ENCODE data around the gene TMEM123. TPM values are rescaled to one million over a fixed set of nuclear protein-coding genes. Genes with fewer than 3 reads are reported as not detected.
A peak's percentile ranks its signal among the peaks of the same experiment; 100 is the strongest.

TMEM123 gene
- polyA plus RNA-seq, 3 donors from 2014 or later = 288 to 309 (median 289) TPM

DNA sequence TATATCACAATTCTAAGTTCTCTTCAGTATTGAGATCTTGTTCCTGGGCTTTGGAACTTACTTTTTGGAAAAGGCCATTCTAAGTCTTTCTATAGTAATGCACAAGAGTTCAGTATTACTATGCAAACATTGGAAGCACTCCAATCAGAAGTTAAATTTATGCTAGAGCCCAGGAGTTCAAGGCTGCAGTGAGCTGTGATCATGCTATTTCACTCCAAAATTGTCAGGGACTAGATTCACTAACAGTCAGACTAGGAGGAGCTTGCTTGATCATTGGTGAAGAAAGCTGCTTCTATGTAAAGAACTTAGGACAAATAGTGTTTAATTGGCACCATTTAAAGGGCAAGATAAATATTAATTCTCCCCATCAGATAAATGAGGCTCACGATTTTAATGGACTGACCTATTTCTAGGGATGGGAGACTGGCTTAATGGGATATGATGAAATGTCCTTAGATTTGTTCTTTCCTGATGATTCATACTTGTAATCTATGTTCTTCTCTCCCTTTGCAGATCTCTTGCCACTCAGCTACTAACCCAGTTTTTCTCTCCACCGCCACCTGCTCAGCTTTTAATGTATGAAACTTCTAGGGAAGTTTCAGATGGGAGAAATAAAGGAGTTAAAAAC is 32.6 kb upstream of the TMEM123 start:
- Mint-ChIP-seq H3K4me3 (no peak overlapping the region), H3K27ac (no peak overlapping the region), H3K9me3 (no peaks in the 10 kb centered on the region), H3K36me3 (peaks cover 0 to 3% (median 0%) of the 10 kb centered on the region in 3 donors), H3K27me3 (ENCODE audit: low read depth in 3 of 3) (peaks cover 0 to 8% (median 8%) of the 10 kb centered on the region in 3 donors), H3K4me1 (no peaks in the 10 kb centered on the region)
- no peak for DNase-seq

DNA sequence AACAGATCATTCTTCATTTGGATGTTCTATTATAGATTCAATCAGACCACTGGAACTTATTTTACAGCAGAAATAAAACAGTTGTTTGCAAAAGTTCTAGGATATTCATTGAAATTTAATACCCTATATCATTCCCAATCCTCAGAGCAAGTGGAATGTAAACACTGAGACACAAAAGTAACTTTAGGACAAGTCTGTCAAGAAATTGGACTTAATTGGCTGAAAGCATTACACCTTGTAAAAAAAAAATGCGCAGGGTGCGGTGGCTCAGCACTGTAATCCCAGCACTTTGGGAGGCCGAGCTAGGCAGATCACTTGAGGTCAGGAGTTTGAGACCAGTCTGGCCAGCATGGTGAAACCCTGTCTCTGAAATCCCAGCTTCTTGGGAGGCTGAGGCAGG is 29.9 kb upstream of the TMEM123 start:
- Mint-ChIP-seq H3K4me1 (peaks cover 0 to 4% of the 10 kb centered on the region in 2 donors), H3K27ac (no peak overlapping the region), H3K36me3 (peaks cover 0 to 3% (median 0%) of the 10 kb centered on the region in 3 donors), H3K27me3 (ENCODE audit: low read depth in 3 of 3) (peaks cover 2 to 11% (median 8%) of the 10 kb centered on the region in 3 donors), H3K9me3 (no peaks in the 10 kb centered on the region), H3K4me3 (no peak overlapping the region)
- no peak for DNase-seq

DNA sequence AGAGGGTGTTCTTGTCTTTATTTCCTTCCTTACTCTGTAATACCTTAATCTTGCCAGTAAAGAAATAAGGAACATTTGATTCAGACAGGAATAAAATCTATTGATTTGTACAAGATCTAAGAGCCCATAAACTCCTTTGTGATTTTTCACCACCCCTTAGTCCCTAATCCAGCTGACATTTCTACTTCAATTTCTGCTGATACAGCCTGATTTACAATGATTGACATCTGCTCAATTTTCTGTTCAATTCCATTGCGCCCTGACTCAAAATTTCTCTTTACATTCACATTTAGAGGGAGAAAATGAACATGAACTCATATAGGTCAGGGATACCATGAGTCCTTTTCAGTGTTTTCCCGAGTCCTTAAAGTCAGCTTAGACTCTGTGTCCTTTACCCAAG is 27.2 kb upstream of the TMEM123 start:
- H3K27ac Mint-ChIP-seq = no peak overlapping the region
- H3K4me3 Mint-ChIP-seq = no peak overlapping the region
- no peaks in the 10 kb centered on the region for H3K9me3 Mint-ChIP-seq
- H3K36me3 Mint-ChIP-seq = peaks cover 0 to 3% (median 0%) of the 10 kb centered on the region in 3 donors
- DNase-seq = no peak
- H3K4me1 Mint-ChIP-seq = peaks cover 10 to 14% of the 10 kb centered on the region in 2 donors
- peaks cover 2 to 11% (median 4%) of the 10 kb centered on the region in 3 donors for H3K27me3 Mint-ChIP-seq (ENCODE audit: low read depth in 3 of 3)

DNA sequence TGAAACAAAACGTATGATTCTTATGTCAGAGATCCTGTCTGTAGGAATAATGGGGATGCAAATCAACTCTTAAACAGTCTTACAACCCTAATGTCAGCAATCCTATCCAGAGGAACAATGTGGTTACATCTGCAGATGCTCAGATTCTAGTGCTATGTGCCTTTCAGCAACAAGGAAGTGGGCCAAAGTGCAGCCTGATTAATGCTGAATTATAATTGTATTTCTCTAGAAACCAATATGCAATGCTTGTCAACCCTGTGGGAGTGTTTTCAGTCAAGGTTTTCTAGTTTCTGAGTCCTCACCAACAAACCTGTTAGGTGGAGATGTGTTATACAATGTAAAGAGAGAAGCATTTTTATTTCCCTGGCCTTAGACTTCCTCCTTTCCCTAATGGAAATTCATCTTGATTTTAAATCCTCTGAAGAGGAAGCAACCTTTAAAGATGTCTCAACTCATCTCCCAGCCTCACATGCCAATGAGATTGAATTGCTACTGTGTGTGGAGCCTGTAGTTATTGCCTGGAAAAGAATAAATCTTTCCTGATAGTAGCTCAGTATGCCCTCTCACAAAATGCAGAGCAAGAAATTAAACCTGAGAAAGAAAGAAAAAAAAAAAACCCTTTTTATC is 26.2 kb upstream of the TMEM123 start:
- peaks cover 10 to 14% of the 10 kb centered on the region in 2 donors for H3K4me1 Mint-ChIP-seq
- peaks cover 2 to 8% (median 4%) of the 10 kb centered on the region in 3 donors for H3K27me3 Mint-ChIP-seq (ENCODE audit: low read depth in 3 of 3)
- peaks cover 0 to 3% (median 0%) of the 10 kb centered on the region in 3 donors for H3K36me3 Mint-ChIP-seq
- H3K9me3 Mint-ChIP-seq = no peaks in the 10 kb centered on the region
- no peak overlapping the region for H3K4me3 Mint-ChIP-seq
- H3K27ac Mint-ChIP-seq = no peak overlapping the region
- DNase-seq = no peak

DNA sequence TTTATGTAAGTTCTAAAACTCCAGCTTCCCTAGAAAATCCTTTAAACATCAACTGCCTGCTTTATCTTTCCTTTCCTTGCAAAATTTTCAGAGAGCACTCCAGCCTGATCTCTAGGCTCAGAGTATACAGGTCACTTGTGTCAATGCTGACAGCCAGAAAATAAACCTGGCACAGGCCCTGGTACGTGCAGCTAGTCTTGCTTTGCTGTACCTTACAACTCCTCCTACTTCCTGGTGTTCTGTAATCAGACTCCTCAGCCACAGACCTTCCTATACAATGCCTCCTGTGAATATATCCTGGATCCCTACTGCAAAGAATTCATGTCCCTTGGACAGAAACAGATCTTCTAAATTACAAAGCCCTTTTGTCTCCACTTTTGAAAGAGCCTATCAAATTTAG is 24.2 kb upstream of the TMEM123 start:
- Mint-ChIP-seq H3K4me3 (no peak overlapping the region), H3K36me3 (peaks cover 0 to 3% (median 0%) of the 10 kb centered on the region in 3 donors), H3K4me1 (peaks cover 10 to 14% of the 10 kb centered on the region in 2 donors), H3K9me3 (no peaks in the 10 kb centered on the region), H3K27me3 (ENCODE audit: low read depth in 3 of 3) (peaks cover 1 to 5% (median 2%) of the 10 kb centered on the region in 3 donors), H3K27ac (peak overlapping the region in 4 of 6 donors; percentile 34 to 88 (median 68))
- no peak for DNase-seq

DNA sequence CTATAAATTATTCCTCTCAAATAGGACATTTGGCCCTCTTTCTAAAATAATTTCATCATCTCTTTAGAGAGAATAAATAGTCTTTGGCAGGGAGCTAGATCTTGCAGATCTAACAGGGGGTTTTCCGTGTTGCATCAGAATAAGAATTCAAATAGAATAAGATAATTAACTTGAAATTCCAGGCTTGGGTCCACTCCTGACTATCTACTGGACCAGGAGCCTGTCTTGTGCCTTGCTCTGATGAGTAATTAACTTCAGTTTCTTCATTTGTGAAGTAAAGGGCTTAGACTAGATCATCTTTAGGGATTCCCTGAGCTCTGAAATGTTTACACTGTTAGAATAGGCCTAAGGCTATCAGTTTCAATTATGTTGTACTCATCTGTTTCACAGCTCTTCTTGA is 23.5 kb upstream of the TMEM123 start:
- H3K27ac Mint-ChIP-seq = peak overlapping the region in 3 of 6 donors; percentile 32 to 52 (median 32)
- H3K4me3 Mint-ChIP-seq = no peak overlapping the region
- no peak for DNase-seq
- H3K4me1 Mint-ChIP-seq = peaks cover 14 to 15% of the 10 kb centered on the region in 2 donors
- peaks cover 0 to 3% (median 0%) of the 10 kb centered on the region in 3 donors for H3K36me3 Mint-ChIP-seq
- H3K27me3 Mint-ChIP-seq (ENCODE audit: low read depth in 3 of 3) = peaks cover 1 to 2% (median 2%) of the 10 kb centered on the region in 3 donors
- no peaks in the 10 kb centered on the region for H3K9me3 Mint-ChIP-seq

DNA sequence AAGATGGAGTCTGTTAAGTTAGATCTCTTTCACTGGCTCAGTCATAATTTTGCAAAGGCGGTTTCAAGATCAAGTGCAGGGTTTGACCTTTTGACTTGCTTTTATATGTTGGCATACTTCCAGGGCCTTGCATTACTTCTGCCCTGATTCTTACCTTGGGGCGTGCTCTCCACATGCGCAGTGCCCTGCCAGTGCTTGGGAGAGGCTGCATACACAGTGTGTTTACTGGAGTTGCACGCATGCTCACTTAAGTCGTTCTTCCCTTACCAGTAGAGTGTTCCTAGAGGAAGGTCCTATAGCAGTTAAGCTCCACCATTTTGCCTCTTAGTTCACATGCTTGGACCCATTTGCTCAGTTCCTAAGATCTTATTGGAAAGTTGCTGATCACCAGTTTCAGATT is 21.0 kb upstream of the TMEM123 start:
- Mint-ChIP-seq H3K27me3 (ENCODE audit: low read depth in 3 of 3) (peaks cover 1 to 4% (median 2%) of the 10 kb centered on the region in 3 donors), H3K4me1 (peaks cover 23 to 36% of the 10 kb centered on the region in 2 donors), H3K9me3 (no peaks in the 10 kb centered on the region), H3K36me3 (no peaks in the 10 kb centered on the region), H3K27ac (no peak overlapping the region), H3K4me3 (no peak overlapping the region)
- DNase-seq = no peak

DNA sequence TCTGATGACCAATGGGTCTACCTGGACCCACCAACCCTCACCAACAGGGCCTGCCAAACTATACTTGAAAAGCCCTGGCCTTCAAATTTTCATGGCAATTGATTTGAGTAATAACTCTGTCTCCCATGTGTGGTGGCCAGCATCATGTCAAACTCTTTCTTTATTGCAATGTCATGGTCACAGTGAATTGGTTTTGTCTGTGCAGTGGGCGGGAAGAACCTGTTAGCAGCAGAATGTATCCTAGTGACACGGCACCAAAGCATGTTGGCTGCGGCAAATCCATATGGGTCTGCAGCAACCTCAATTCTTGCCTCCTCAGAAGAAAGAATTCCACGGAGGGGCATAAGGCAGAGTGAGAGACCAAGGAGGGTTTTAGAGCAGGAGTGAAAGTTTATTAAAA is 19.6 kb upstream of the TMEM123 start:
- peaks cover 0 to 2% (median 1%) of the 10 kb centered on the region in 3 donors for H3K27me3 Mint-ChIP-seq (ENCODE audit: low read depth in 3 of 3)
- no peaks in the 10 kb centered on the region for H3K36me3 Mint-ChIP-seq
- no peak overlapping the region for H3K27ac Mint-ChIP-seq
- H3K4me3 Mint-ChIP-seq = no peak overlapping the region
- no peak for DNase-seq
- H3K9me3 Mint-ChIP-seq = no peaks in the 10 kb centered on the region
- H3K4me1 Mint-ChIP-seq = peaks cover 17 to 47% of the 10 kb centered on the region in 2 donors

DNA sequence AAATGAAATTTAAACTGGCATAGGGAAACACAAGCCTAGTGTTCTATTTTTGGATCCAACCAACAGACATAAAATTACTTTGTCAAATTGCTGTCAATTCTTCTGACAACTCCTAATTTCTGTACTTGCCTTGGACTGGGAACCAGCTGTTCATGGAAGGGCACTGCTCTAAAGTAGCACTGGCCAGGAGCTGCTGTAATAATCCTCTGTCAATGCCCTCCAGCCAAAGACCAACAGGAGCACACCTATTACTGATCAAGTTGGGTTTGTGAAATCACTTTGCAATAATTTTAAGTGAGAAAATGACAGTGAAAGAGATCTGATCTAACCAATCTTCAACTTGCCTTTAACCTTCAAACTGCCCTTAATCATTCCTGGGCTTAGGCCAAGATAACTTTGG is 18.9 kb upstream of the TMEM123 start:
- peaks cover 11 to 47% of the 10 kb centered on the region in 2 donors for H3K4me1 Mint-ChIP-seq

DNA sequence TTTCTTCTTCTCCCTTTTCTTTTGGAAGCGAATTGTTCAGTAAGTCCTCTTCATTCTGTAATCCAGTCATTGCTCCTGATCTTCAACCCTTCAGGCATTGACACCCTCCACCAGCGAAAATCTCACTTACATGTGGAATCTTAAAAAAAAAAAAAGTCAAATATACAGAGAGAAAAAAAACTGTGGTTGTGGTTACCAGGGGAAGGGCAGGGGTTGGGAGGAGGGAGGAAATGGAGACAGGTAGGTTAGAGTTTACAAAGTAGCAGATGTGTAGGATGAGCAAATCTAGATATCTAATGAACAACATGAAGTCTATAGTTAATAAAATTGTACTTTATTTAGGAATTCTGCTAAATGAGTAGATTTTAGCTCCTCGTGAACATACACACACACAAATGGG is 17.7 kb upstream of the TMEM123 start:
- Mint-ChIP-seq H3K4me1 (peaks cover 13 to 57% of the 10 kb centered on the region in 2 donors), H3K27ac (peak overlapping the region in 1 of 6 donors; percentile 38), H3K4me3 (peak overlapping the region in 1 of 5 donors; percentile 28), H3K36me3 (no peaks in the 10 kb centered on the region), H3K27me3 (ENCODE audit: low read depth in 3 of 3) (peaks cover 1 to 4% (median 3%) of the 10 kb centered on the region in 3 donors), H3K9me3 (no peaks in the 10 kb centered on the region)
- peak in 1 of 3 donors; percentile 31 for DNase-seq

More for the DNA sequence above, 18.9 kb upstream of the TMEM123 start:
- no peak for DNase-seq
- Mint-ChIP-seq H3K27ac (no peak overlapping the region), H3K27me3 (ENCODE audit: low read depth in 3 of 3) (peaks cover 0 to 2% (median 1%) of the 10 kb centered on the region in 3 donors), H3K36me3 (no peaks in the 10 kb centered on the region), H3K4me3 (no peak overlapping the region), H3K9me3 (no peaks in the 10 kb centered on the region)

DNA sequence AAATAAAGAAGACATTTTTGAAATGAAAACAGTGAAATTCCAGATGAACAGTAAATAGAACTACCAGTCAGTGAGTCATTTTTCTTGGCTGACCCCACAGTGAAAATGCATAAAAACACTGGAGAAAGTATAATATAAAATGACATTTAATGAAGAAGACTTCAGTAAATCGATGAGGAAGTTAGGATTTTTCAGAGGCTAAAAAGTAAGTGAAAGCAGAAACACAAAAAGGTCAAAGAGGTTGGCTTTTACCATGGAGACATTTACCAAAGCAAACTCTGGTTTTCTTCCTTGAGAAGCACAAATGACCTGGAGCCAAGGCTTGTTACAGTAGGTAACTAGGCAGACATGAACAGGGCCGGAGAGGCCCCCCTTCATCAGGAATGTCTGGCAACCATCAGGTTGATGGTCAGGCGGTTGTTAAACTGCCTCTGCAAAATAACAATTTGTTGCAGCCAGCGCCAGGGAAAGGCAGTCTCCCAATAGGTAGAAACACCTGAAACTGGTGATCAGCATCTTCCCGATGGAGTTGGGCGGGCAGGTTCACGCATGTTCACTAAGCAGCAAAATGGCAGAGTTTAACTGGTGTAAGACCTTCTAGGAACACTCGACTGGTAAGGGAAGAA is 16.7 kb upstream of the TMEM123 start:
- H3K9me3 Mint-ChIP-seq = no peaks in the 10 kb centered on the region
- peaks cover 1 to 4% (median 3%) of the 10 kb centered on the region in 3 donors for H3K27me3 Mint-ChIP-seq (ENCODE audit: low read depth in 3 of 3)
- DNase-seq = no peak
- no peak overlapping the region for H3K4me3 Mint-ChIP-seq
- H3K27ac Mint-ChIP-seq = no peak overlapping the region
- H3K36me3 Mint-ChIP-seq = no peaks in the 10 kb centered on the region
- peaks cover 15 to 66% of the 10 kb centered on the region in 2 donors for H3K4me1 Mint-ChIP-seq

DNA sequence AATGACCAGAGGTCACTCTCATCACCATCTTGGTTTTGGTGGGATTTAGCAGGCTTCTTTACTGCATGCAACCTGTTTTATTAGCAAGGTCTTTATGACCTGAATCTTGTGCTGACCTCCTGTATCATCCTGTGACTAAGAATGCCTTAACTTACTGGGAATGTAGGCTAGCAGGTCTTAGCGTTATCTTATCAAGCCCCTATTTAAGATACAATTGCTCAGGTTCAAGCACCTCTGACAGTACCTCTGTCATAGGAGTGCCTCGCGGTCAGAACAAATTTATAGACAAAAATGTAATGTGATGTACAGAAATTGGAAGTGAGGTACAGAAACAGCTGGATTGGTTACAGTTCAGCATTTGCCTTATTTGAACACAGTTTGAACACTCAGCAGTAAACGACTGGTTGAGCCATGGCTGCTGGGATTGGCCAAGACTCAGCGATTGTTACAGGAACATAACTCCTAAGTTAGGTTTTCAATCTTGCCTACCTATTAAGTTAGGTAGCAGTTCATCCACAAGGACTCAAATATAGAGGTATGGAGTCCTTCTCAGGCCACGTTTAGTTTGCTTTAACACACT is 16.1 kb upstream of the TMEM123 start:
- H3K9me3 Mint-ChIP-seq = no peaks in the 10 kb centered on the region
- no peak for DNase-seq
- peaks cover 15 to 69% of the 10 kb centered on the region in 2 donors for H3K4me1 Mint-ChIP-seq
- no peak overlapping the region for H3K27ac Mint-ChIP-seq
- H3K27me3 Mint-ChIP-seq (ENCODE audit: low read depth in 3 of 3) = peaks cover 1 to 4% (median 3%) of the 10 kb centered on the region in 3 donors
- H3K36me3 Mint-ChIP-seq = no peaks in the 10 kb centered on the region
- H3K4me3 Mint-ChIP-seq = no peak overlapping the region

DNA sequence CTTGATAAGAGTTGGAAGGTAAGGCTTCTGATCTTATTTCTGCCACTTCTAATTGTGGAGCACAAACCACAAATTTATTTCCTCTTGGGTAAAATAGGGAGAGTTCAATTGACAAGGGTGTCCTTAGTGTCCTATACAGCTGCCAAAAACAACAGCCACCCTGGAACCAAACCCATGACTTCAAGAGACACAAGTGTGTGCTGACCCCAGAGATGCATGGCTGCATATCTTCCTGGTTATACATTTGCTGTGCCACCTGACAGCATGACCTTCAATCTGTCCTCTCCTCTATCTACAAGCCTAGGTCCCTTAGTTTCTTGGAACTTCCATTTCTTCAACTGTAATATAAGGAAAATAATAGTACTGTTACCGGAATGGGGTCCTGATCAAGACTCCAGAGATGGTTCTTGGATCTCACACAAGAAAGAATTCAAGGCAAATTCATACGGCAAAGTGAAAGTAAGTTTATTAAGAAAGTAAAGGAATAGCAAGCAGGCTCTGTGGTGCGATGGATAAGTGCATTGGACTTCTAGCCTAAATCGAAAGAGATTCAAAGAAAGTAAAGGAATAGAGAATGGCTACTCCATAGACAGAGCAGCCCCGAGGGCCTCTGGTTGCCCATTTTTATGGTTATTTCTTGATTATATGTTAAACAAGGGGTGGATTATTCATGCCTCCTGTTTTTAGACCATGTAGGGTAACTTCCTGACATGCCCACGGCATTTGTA is 15.5 kb upstream of the TMEM123 start:
- DNase-seq = no peak
- Mint-ChIP-seq H3K36me3 (no peaks in the 10 kb centered on the region), H3K9me3 (no peaks in the 10 kb centered on the region), H3K27me3 (ENCODE audit: low read depth in 3 of 3) (peaks cover 1 to 4% (median 3%) of the 10 kb centered on the region in 3 donors), H3K27ac (no peak overlapping the region), H3K4me3 (no peak overlapping the region), H3K4me1 (peaks cover 15 to 69% of the 10 kb centered on the region in 2 donors)
